Measurements from ENCODE around the gene SGCD.

SGCD gene

DNA sequence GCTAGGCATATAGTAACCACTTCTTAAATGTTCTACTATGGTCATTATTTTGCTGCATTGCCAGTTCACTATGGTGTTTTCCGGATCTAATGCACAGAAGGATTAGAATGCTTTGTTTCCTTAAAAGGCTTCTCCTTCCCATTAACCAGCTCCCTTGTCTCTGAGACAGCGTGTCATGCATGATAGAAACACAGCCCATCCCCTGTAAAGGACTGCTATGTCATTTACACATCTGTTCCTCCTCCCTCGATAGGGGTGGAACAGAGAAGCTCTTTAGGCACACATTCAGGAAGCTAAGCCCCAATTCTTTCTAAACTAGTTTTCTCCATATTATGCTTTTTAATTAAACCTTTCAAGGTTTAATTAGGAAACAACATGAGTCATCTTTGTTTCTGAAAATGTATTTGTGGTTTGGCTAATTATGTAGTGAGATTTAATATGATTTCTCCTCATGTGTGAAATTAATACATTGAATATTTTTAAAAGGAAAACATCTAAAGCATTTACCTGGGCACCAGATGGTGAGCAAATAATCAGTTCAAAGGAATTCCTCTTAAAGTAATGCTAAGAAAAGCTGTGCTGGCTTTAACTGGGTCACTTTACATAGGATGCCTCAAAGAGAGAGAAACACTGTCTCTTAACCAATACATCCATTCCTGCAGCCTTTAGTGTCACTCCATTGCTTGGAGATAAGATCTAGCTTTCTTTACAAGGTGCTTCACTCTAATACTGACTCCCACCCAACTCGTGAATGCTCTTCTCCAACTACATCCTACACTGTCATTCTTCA, 389.8 kb downstream of the SGCD start:
- ATAC-seq = no peak
- TF ChIP-seq, protein P1, sequence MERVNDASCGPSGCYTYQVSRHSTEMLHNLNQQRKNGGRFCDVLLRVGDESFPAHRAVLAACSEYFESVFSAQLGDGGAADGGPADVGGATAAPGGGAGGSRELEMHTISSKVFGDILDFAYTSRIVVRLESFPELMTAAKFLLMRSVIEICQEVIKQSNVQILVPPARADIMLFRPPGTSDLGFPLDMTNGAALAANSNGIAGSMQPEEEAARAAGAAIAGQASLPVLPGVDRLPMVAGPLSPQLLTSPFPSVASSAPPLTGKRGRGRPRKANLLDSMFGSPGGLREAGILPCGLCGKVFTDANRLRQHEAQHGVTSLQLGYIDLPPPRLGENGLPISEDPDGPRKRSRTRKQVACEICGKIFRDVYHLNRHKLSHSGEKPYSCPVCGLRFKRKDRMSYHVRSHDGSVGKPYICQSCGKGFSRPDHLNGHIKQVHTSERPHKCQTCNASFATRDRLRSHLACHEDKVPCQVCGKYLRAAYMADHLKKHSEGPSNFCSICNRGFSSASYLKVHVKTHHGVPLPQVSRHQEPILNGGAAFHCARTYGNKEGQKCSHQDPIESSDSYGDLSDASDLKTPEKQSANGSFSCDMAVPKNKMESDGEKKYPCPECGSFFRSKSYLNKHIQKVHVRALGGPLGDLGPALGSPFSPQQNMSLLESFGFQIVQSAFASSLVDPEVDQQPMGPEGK (CRISPR knock-in tag; IDR thresholded peaks at IDR 0.05; ENCODE audit: borderline replicate concordance) = no peak
- no peak for TF ChIP-seq GLIS3 (CRISPR knock-in tag; IDR thresholded peaks at IDR 0.05)
- TF ChIP-seq ZFP3 (CRISPR knock-in tag; IDR thresholded peaks at IDR 0.05) = no peak
- TF ChIP-seq ZFP30 (CRISPR knock-in tag; IDR thresholded peaks at IDR 0.05) = no peak
- TF ChIP-seq CSDC2 (CRISPR knock-in tag; IDR thresholded peaks at IDR 0.05) = no peak
- TF ChIP-seq ZNF8 (CRISPR knock-in tag; IDR thresholded peaks at IDR 0.05) = no peak
- TF ChIP-seq, protein P2, sequence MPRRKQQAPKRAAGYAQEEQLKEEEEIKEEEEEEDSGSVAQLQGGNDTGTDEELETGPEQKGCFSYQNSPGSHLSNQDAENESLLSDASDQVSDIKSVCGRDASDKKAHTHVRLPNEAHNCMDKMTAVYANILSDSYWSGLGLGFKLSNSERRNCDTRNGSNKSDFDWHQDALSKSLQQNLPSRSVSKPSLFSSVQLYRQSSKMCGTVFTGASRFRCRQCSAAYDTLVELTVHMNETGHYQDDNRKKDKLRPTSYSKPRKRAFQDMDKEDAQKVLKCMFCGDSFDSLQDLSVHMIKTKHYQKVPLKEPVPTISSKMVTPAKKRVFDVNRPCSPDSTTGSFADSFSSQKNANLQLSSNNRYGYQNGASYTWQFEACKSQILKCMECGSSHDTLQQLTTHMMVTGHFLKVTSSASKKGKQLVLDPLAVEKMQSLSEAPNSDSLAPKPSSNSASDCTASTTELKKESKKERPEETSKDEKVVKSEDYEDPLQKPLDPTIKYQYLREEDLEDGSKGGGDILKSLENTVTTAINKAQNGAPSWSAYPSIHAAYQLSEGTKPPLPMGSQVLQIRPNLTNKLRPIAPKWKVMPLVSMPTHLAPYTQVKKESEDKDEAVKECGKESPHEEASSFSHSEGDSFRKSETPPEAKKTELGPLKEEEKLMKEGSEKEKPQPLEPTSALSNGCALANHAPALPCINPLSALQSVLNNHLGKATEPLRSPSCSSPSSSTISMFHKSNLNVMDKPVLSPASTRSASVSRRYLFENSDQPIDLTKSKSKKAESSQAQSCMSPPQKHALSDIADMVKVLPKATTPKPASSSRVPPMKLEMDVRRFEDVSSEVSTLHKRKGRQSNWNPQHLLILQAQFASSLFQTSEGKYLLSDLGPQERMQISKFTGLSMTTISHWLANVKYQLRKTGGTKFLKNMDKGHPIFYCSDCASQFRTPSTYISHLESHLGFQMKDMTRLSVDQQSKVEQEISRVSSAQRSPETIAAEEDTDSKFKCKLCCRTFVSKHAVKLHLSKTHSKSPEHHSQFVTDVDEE (CRISPR knock-in tag; IDR thresholded peaks at IDR 0.05) = no peak
- TF ChIP-seq, protein P3, sequence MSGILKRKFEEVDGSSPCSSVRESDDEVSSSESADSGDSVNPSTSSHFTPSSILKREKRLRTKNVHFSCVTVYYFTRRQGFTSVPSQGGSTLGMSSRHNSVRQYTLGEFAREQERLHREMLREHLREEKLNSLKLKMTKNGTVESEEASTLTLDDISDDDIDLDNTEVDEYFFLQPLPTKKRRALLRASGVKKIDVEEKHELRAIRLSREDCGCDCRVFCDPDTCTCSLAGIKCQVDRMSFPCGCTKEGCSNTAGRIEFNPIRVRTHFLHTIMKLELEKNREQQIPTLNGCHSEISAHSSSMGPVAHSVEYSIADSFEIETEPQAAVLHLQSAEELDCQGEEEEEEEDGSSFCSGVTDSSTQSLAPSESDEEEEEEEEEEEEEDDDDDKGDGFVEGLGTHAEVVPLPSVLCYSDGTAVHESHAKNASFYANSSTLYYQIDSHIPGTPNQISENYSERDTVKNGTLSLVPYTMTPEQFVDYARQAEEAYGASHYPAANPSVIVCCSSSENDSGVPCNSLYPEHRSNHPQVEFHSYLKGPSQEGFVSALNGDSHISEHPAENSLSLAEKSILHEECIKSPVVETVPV (CRISPR knock-in tag; IDR thresholded peaks at IDR 0.05) = no peak

DNA sequence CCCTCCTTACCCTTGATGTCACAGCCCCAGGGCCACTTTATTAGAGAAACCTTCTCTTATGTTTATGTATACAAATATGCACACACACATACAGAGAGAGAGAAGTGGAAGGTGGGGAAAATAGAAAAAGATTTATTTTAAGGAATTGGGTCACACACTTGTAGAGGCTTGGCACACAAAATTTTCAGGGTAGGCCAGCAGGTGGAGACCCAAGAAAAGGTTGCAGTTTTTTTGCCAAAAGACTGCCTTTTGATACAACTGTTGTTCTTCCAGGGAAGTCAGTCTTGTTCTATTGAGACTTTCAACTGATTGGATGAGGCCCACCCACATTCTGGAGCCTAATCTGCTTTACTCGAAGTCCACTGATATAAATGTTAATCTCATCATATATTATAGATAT, 392.0 kb downstream of the SGCD start:
- TF ChIP-seq ZFP3 (CRISPR knock-in tag; IDR thresholded peaks at IDR 0.05) (no peak), SNAI2 (CRISPR knock-in tag; IDR thresholded peaks at IDR 0.05) (no peak), OSR1 (CRISPR knock-in tag; IDR thresholded peaks at IDR 0.05) (no peak), CSDC2 (CRISPR knock-in tag; IDR thresholded peaks at IDR 0.05) (no peak), BACH2 (CRISPR knock-in tag; IDR thresholded peaks at IDR 0.05; ENCODE audit: borderline replicate concordance) (no peak), ZNF8 (CRISPR knock-in tag; IDR thresholded peaks at IDR 0.05) (no peak), ARNTL (CRISPR knock-in tag; IDR thresholded peaks at IDR 0.05; ENCODE audit: borderline replicate concordance, low read depth) (no peak), ESRRG (CRISPR knock-in tag; IDR thresholded peaks at IDR 0.05) (no peak), GLIS3 (CRISPR knock-in tag; IDR thresholded peaks at IDR 0.05) (no peak), ISL1 (CRISPR knock-in tag; IDR thresholded peaks at IDR 0.05) (no peak), PPARA (CRISPR knock-in tag; IDR thresholded peaks at IDR 0.05; ENCODE audit: borderline replicate concordance) (no peak), TCF4 (CRISPR knock-in tag; IDR thresholded peaks at IDR 0.05; ENCODE audit: borderline replicate concordance) (no peak), RARB (CRISPR knock-in tag; IDR thresholded peaks at IDR 0.05) (no peak)
- TF ChIP-seq, protein P2 (CRISPR knock-in tag; IDR thresholded peaks at IDR 0.05) = no peak
- TF ChIP-seq, protein P4, sequence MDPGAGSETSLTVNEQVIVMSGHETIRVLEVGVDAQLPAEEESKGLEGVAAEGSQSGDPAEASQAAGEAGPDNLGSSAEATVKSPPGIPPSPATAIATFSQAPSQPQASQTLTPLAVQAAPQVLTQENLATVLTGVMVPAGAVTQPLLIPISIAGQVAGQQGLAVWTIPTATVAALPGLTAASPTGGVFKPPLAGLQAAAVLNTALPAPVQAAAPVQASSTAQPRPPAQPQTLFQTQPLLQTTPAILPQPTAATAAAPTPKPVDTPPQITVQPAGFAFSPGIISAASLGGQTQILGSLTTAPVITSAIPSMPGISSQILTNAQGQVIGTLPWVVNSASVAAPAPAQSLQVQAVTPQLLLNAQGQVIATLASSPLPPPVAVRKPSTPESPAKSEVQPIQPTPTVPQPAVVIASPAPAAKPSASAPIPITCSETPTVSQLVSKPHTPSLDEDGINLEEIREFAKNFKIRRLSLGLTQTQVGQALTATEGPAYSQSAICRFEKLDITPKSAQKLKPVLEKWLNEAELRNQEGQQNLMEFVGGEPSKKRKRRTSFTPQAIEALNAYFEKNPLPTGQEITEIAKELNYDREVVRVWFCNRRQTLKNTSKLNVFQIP (CRISPR knock-in tag; IDR thresholded peaks at IDR 0.05; ENCODE audit: borderline replicate concordance, low read depth) = no peak
- TF ChIP-seq, protein P3 (CRISPR knock-in tag; IDR thresholded peaks at IDR 0.05) = no peak
- TF ChIP-seq, protein P5, sequence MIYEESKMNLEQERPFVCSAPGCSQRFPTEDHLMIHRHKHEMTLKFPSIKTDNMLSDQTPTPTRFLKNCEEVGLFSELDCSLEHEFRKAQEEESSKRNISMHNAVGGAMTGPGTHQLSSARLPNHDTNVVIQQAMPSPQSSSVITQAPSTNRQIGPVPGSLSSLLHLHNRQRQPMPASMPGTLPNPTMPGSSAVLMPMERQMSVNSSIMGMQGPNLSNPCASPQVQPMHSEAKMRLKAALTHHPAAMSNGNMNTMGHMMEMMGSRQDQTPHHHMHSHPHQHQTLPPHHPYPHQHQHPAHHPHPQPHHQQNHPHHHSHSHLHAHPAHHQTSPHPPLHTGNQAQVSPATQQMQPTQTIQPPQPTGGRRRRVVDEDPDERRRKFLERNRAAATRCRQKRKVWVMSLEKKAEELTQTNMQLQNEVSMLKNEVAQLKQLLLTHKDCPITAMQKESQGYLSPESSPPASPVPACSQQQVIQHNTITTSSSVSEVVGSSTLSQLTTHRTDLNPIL (CRISPR knock-in tag; IDR thresholded peaks at IDR 0.05; ENCODE audit: low read depth) = no peak
- ATAC-seq = no peak
